Smooth muscle cell (in vitro differentiated cells): Measurements from ENCODE around the gene SMR3B. TPM values are rescaled to one million over a fixed set of nuclear protein-coding genes. Genes with fewer than 3 reads are reported as not detected.

Experiments
- DNase-seq: peaks from one replicate; lab custom pipeline; 2025; ENCODE audit not compliant: unreplicated experiment; lab: John Stamatoyannopoulos, UW
- H2AFZ ChIP-seq: fragments of 200-600 bp; sonication (generic); 2 replicates; pipeline ENCODE4 v1.6.0; 2016; ENCODE audit warnings: antibody characterized with exemption, low read depth, mild to moderate bottlenecking
- H3F3A ChIP-seq: fragments of 200-600 bp; sonication (generic); 2 replicates; pipeline ENCODE4 v1.6.0; 2017; ENCODE audit warnings: antibody characterized with exemption, low read depth
- H3K27ac ChIP-seq: fragments of 200-600 bp; sonication (generic); 2 replicates; pipeline ENCODE4 v1.5.1; 2016; ENCODE audit warnings: low read depth, mild to moderate bottlenecking
- H3K27me3 ChIP-seq: fragments of 200-600 bp; sonication (generic); 2 replicates; pipeline ENCODE4 v1.6.1; 2016; ENCODE audit warnings: low read depth, mild to moderate bottlenecking
- H3K36me3 ChIP-seq: fragments of 200-600 bp; sonication (generic); 2 replicates; pipeline ENCODE4 v1.5.1; 2016; ENCODE audit warnings: low read depth
- H3K4me1 ChIP-seq: fragments of 200-600 bp; sonication (generic); 2 replicates; pipeline ENCODE4 v1.5.1; 2016; ENCODE audit warnings: low read depth
- H3K4me2 ChIP-seq: fragments of 200-600 bp; sonication (generic); 2 replicates; pipeline ENCODE4 v1.6.0; 2016; ENCODE audit warnings: mild to moderate bottlenecking
- H3K4me3 ChIP-seq: fragments of 200-600 bp; sonication (generic); 2 replicates; pipeline ENCODE4 v1.5.1; 2016; ENCODE audit warnings: mild to moderate bottlenecking
- H3K79me2 ChIP-seq: fragments of 200-600 bp; sonication (generic); 2 replicates; pipeline ENCODE4 v1.6.0; 2016; ENCODE audit warnings: low read depth, mild to moderate bottlenecking
- H3K9ac ChIP-seq: fragments of 200-600 bp; sonication (generic); 2 replicates; pipeline ENCODE4 v1.6.0; 2016; ENCODE audit warnings: low read depth
- H3K9me3 ChIP-seq: fragments of 200-600 bp; sonication (generic); replicated peaks from 2 replicates; pipeline ENCODE4 v1.5.1; 2016; ENCODE audit warnings: low read depth
- H4K20me1 ChIP-seq: fragments of 200-600 bp; sonication (generic); 2 replicates; pipeline ENCODE4 v1.6.0; 2016; ENCODE audit warnings: low read depth
- CTCF ChIP-seq: fragments of 200-600 bp; sonication (generic); IDR thresholded peaks from 2 replicates; pipeline ENCODE4 v1.5.1; 2017; ENCODE audit warnings: borderline replicate concordance, mild to moderate bottlenecking, antibody characterized with exemption; ENCODE audit not compliant: insufficient read depth, poor library complexity, severe bottlenecking
- WGBS: methylation state at CpG from one replicate; pipeline ENCODE4 v1.1.7; 2016; ENCODE audit warnings: low lambda C conversion rate; 5-methylcytosine and 5-hydroxymethylcytosine counted together
- polyA plus RNA-seq: library from polyadenylated mRNA; unstranded; fragments of >200 nt; fragmentation: Nextera tagmentation; extraction: Ambion mirVana; gene quantifications from 2 replicates; pipeline ENCODE4 v1.2.1, GENCODE V29; 2016
- total RNA-seq: library from RNA; depleted of rRNA; stranded (reverse); fragments of >200 nt; gene quantifications from 2 replicates; pipeline ENCODE4 v1.2.3, GENCODE V29; 2014

Gene SMR3B
- total and polyA plus RNA-seq, 2 experiments from 2014 or later = not detected

DNA sequence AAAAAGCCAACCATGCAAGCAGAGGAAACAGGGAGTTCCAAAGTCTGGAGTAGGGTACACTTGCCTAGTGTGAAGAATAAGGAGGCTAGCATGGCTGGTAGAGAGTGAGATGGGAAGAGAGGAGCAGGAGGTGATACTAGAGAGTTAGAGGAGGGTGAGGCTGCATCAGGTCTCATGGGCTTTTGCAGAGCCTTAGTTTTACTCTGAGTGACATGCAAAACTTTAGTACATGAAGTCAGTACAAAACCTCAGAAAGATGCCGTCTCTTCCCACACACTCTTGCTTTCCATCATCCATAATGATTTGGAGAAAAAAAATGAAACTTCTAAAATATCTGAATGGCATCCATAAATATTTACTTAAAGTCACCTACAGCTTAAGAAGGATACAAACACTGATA, 19.8 kb downstream of the SMR3B start:
- WGBS = 94% methylated on average over 1 of the region's 1 CpG
- no peak overlapping the region for H3K27ac ChIP-seq
- H3K27me3 ChIP-seq = no peaks in the 10 kb centered on the region
- no peak for DNase-seq
- no peaks in the 10 kb centered on the region for H3K9me3 ChIP-seq
- no peaks in the 10 kb centered on the region for H3K36me3 ChIP-seq
- no peak overlapping the region for H3K4me2 ChIP-seq
- no peak overlapping the region for H3K4me3 ChIP-seq
- H2AFZ ChIP-seq = no peak overlapping the region
- no peak overlapping the region for H3K9ac ChIP-seq
- H3F3A ChIP-seq = no peaks in the 10 kb centered on the region
- TF ChIP-seq CTCF = no peak
- no peaks in the 10 kb centered on the region for H4K20me1 ChIP-seq
- no peaks in the 10 kb centered on the region for H3K4me1 ChIP-seq
- H3K79me2 ChIP-seq = no peaks in the 10 kb centered on the region

GRCh38 chr4:70405765-70406164, 22.8 kb downstream of the SMR3B start:
- no peak overlapping the region for H3K9ac ChIP-seq
- WGBS = 80% methylated on average over 6 of the region's 6 CpGs
- H4K20me1 ChIP-seq = no peaks in the 10 kb centered on the region
- no peak for TF ChIP-seq CTCF
- no peak overlapping the region for H2AFZ ChIP-seq
- no peaks in the 10 kb centered on the region for H3K27me3 ChIP-seq
- H3K4me2 ChIP-seq = no peak overlapping the region
- no peaks in the 10 kb centered on the region for H3K36me3 ChIP-seq
- H3F3A ChIP-seq = no peaks in the 10 kb centered on the region
- H3K4me1 ChIP-seq = no peaks in the 10 kb centered on the region
- H3K27ac ChIP-seq = no peak overlapping the region
- H3K79me2 ChIP-seq = no peaks in the 10 kb centered on the region
- H3K4me3 ChIP-seq = no peak overlapping the region
- no peaks in the 10 kb centered on the region for H3K9me3 ChIP-seq
- DNase-seq = no peak

- no peaks in the 10 kb centered on the region for H3K36me3 ChIP-seq
- H3K79me2 ChIP-seq = no peaks in the 10 kb centered on the region
- H3K27ac ChIP-seq = no peak overlapping the region
- H4K20me1 ChIP-seq = no peaks in the 10 kb centered on the region
- no peaks in the 10 kb centered on the region for H3F3A ChIP-seq
- WGBS = 96% methylated on average over 1 of the region's 1 CpG
- H3K4me1 ChIP-seq = no peaks in the 10 kb centered on the region
- no peak overlapping the region for H2AFZ ChIP-seq
- no peak overlapping the region for H3K9ac ChIP-seq
- H3K27me3 ChIP-seq = no peaks in the 10 kb centered on the region
- no peak for TF ChIP-seq CTCF
- H3K4me2 ChIP-seq = no peak overlapping the region
- H3K4me3 ChIP-seq = no peak overlapping the region
- H3K9me3 ChIP-seq = no peaks in the 10 kb centered on the region
- DNase-seq = no peak
Measured at GRCh38 chr4:70425306-70425705, 42.4 kb downstream of the SMR3B start.

- no peaks in the 10 kb centered on the region for H4K20me1 ChIP-seq
- no peak overlapping the region for H3K27ac ChIP-seq
- TF ChIP-seq CTCF = no peak
- no peak for DNase-seq
- H3K27me3 ChIP-seq = no peaks in the 10 kb centered on the region
- no peaks in the 10 kb centered on the region for H3K79me2 ChIP-seq
- H3K4me1 ChIP-seq = no peaks in the 10 kb centered on the region
- H3K9me3 ChIP-seq = no peaks in the 10 kb centered on the region
- no peak overlapping the region for H3K9ac ChIP-seq
- no peak overlapping the region for H2AFZ ChIP-seq
- no peak overlapping the region for H3K4me2 ChIP-seq
- no peak overlapping the region for H3K4me3 ChIP-seq
- H3F3A ChIP-seq = no peaks in the 10 kb centered on the region
- H3K36me3 ChIP-seq = no peaks in the 10 kb centered on the region
Measured at GRCh38 chr4:70426789-70427188, 43.9 kb downstream of the SMR3B start.
